ENCODE results near the gene ABCB6.
"Not testable (repeated sequence)": the region's sequence is repeated elsewhere in the genome, so short reads cannot be mapped to it uniquely, and the experiment has no call there.

Gene ABCB6

DNA sequence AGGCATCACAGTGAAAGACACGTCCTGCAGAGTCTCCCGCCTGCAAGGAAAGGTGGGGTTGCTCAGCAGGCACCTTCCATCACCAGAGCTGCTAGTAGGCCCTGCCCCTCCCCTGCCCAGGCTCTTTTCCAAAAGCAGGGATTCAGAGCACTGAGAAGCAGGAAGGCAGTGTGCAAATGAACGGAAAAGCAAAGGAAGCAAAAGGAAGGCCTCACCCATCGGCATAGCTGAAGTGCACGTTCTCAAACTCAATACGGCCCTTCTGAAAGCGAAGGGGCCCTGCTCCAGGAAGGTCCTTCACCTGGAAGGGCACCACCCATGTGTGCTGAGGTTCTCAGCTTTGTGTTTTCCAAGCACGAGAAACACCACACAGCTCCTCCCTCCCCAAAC, 5.7 kb downstream of the ABCB6 start:
- DNase-seq = no peak

DNA sequence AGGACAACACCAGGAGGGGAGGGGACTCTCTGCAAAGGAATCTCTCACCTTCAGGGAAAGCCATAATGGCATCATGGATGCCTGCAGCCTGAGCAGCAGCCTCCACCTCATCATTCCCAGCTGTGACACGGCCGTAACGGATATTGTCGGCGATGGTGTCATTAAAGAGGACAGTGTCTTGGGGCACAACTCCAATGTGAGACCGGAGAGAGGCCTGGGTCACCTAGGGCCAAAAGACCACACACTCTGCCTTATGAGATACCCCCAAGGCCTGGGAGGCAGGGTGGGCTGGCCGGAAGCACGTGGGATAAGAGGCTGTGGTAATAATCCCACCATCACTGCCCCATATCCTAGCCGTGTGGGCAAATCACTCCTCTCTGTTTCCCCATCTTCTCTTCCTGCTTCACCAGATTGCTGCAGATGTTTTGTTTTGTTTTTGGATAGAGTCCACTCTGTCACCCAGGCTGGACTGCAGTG, 7.8 kb downstream of the ABCB6 start:
- DNase-seq = no peak

DNA sequence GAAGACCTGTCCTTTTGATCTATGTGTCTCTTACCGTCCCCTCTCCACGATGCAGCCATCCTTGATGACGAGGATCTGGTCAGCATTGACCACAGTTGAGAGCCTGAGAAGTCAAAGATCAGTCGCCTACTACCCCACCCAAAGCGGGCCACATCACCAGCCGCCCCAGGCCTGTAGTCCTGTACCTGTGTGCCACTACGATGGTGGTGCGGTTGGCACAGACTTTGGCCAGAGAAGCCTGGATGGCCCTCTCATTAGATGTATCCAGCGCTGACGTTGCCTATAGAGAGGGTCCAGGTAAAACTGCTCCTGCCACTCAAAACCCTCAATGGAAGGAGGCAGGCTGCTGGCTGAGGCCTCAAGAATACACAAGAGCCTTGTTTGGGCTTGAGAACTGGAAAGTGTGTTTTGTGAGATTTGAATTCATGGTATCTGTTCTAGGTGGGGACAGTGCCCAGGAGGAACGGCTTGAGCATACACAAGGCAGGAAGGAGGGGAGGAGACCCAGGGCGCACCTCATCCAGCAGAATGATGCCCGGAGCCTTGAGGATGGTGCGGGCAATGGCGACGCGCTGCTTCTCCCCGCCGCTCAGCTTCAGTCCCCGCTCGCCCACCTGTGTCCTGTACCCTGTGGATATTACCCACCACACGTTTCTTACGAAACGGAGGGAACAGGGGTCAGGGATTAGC, 8.4 kb downstream of the ABCB6 start:
- no peak for DNase-seq

DNA sequence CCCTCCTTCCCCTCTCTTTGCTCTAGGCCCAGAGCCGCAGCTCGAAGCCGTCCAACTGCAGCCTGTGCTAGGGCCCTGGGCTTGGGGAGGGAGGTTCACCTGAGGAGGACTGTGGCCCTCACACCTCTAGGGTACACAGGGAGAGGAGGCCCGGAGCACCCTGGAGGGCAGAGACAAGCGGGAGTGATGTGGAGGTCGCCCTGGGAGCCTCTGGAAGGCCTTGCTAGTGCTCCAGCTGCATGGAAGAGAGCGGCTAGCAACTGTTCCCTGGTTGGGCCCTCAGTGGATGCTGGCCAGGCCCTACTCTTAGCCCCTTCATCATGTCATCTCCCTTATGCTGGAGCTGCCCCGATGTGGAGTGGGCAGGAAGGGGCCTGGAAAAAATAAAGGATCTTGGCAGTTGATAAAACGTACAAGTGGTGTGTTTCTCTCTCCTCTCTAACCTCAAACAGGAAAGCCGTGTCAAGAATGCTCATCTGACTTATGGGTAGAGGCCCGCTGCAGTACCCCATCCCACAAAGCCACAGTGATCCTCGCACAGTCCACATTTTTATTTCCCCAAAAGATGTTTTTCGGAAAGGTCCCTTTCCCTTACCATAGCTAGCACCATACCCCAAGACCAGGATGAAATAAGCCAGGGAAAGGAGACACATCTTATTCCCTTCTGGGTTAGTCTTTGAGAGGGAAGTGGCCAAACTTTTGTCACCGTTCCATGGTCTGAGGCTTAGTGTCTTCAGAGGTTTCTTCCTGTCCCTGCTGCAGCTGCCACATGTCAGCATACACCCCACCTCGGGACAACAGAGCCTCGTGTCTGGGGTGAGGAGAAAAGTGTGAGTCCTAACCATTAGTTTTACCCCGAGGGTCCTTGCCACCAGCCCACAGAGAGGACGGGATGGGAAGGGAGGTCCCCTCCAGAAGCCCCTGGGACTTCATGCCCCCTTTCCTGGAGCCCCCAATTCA, 9.2 kb downstream of the ABCB6 start:
- DNase-seq = no peak

DNA sequence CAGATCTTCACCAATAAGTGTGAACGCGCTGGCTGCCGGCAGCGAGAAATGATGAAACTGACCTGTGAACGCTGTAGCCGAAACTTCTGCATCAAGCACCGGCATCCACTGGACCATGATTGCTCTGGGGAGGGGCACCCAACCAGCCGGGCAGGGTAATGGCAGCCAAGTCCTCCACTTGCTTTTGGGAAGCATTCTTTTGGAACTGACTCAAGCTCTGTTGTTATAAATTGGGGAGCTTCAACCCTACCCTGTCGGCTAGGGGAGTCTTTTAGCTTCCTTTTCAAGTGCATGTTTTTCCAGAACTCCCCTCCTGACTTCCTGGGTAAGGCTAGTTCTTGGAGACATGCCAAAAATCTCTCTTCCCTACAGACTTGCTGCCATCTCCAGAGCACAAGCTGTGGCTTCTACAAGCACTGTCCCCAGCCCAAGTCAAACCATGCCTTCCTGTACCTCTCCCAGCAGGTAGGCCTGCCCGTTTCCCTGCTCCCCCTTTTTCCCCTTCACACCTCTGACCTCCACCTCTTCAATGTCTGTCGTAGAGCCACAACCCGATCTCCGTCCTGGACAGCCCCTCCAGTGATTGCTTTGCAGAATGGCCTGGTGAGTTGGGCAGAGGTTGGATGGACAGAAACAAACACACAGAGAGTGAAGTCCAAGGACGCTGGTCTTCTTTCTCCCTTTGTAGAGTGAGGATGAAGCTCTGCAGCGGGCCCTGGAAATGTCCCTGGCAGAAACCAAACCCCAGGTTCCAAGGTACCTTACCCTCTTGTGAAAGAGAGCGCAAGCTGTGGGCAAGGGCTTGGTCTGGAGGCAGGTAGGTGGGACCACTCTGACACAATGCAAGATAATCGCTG, 10.6 kb downstream of the ABCB6 start:
- DNase-seq = no peak

DNA sequence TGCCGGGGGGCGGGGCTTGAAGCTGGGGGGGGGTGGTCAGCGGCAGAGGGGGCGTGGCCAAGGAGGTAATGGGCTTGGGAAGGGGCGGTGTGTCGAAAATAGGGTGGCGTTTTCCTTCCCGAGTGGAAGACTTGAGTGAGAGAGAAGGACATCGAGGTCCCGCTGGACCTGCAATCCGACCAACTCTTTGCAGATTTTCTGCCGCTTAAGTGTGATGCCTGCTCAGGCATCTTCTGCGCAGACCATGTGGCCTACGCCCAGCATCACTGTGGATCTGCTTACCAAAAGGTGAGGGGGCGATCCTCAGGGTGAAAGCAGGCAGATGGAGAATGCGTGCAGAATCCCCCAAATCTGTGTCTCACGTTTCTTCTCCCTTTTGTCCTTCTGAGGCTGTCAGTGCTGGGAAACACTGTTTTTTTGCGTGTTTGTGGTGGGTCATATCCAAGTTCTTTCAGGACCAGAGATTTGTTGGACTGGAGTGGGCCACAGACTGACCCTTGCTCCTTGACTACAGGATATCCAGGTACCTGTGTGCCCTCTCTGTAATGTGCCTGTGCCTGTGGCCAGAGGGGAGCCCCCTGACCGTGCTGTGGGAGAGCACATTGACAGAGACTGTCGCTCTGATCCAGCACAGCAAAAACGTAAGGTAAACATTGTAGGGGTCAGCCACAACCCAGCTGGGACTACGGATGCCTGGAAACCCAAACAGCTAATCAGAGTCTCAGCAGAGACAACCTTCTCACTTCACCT, 11.4 kb downstream of the ABCB6 start:
- DNase-seq = no peak

DNA sequence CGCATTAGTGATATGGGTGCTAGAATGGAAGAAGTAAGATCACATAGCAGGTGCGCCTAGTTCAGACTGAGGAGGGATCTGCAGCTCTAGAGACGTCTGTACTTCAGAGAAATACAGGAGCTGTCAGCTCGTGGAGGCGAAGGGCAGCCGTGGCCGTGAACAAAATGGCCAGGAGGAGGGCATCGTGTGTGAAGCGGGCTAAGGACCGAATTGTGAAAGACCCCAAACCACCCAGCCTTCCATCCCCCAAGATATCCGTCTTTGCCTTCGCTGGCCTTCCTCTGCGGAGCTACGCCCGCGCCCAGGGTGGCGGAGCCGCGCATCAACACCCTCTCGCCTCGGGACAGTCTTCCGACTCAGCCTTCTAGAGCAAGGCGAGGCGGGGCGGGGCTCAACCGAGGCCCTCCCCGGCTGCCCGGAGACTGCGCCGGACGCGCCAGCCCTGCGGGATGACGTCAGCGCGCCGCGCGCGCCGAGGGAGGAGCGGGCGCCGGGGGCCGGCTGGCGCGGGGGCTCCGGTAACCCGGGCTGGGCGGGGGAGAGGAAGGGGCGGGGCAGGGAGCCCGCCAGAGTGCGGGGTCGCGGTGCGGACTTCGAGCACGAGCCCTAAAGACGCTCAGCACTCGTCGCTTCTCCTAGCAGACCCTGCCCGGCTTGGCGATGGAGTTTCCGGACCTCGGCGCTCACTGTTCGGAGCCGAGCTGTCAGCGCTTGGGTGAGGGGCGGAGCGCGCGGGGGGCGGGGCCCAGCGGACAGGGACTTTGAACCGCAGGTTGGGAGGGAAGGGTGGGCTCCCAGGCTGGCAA, 12.2 kb downstream of the ABCB6 start, which contains the start of gene ZFAND2B:
Gene ZFAND2B (plus strand): TSS at position 455 of the 806 bp plus-strand sequence. CDS start 206 bp downstream, at position 661.
- DNase-seq = peak; percentile 97

DNA sequence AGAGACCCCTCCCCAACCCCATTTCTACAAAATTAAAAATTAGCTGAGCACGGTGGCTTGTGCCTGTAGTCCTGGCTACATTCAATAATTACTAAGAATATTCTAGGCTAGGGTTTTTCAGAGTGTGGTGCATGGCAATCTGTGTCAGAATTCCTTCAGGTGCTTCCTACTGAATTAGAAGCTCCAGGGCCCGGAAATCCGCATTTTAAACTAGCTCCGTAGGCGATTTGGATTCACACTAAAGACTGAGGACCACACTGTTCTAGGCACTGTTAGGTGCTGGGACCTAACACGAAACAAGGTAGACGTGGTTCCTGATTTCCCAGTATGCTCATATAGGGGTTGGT, 12.8 kb downstream of the ABCB6 start:
- no peak for DNase-seq

DNA sequence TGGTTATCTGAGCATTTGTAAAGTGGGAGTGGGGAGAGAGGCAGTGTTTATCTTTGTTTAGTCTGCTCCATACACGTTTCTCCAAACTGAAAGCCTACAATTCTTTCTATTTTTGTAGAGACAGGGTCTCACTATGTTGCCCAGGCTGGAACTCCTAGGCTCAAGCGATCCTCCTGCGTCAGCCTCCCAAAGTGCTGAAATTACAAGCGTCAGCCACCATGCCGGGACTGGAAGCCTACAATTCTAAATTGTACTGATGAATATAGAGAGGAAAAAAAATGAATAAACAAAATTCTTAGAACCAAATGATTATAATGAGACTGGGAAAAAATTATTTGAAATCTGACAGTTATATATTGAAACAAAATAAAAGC, 13.6 kb downstream of the ABCB6 start:
- DNase-seq = no peak

DNA sequence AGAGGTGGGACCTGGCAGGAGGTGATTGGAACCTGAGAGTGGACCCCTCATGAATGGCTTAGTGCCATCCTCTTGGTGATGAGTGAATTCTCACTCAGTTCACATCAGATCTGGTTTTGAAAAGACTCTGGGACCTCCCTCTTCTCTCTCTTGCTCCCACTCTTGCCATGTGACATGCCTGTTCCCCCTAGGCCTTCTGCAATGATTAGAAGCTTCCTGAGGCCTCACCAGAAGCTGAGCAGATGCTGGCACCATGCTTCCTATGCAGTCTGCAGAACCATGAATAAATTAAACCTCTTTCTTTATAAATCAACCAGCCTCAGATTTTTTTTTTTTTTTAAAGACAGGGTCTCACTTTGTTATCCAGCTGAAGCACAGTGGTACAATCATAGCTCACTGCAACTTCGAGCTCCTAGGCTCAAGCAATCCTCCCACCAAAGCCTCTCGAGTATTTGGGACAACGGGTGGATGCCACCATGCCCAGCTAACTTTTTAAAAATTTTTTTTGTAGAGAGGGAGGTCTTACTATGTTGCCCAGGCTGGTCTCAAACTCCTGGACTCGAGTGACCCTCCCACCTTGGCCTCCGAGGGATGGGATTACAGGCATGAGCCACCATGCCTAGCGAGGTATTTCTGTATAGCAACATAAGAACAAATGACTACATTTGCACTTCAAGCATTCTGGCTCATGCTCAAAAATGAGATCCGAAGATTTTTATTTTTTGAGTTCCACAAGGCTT, 14.2 kb downstream of the ABCB6 start:
- DNase-seq = no peak

DNA sequence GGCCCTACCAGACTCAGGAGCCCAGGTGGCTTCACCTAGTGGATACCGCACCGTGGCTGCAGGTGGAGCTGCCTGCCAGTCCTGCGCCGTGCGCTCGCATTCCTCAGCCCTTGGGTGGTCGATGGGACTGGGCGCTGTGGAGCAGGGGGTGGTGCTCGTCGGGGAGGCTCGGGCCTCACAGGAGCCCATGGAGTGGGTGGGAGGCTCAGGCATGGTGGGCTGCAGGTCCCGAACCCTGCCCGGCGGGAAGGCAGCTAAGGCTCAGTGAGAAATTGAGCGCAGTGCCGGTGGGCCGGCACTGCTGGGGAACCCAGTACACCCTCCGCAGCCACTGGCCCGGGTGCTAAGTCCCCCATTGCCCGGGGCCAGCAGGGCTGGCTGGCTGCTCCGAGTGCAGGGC, 17.4 kb downstream of the ABCB6 start:
- DNase-seq = not testable (repeated sequence)

DNA sequence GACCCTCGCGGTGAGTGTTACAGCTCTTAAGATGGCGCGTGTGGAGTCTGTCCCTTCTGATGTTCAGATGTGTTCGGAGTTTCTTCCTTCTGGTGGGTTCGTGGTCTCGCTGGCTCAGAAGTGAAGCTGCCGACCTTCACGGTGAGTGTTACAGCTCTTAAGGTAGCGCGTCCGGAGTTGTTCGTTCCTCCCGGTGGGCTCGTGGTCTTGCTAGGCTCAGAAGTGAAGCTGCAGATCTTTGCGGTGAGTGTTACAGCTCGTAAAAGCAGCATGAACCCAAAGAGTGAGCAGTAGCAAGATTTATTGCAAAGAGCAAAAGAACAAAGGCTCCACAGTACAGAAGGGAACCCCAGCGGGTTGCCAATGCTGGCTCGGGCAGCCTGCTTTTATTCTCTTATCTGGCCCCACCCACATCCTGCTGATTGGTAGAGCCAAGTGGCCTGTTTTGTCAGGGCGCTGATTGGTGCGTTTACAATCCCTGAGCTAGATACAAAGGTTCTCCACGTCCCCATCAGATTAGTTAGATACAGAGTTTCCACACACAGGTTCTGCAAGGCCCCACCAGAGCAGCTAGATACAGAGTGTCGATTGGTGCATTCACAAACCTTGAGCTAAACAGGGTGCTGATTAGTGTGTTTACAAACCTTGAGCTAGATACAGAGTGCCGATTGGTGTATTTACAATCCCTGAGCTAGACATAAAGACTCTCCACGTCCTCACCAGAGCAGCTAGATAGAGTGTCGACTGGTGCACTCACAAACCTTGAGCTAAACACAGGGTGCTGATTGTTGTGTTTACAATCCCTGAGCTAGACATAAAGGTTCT, 18.0 kb downstream of the ABCB6 start:
- DNase-seq = not testable (repeated sequence)

DNA sequence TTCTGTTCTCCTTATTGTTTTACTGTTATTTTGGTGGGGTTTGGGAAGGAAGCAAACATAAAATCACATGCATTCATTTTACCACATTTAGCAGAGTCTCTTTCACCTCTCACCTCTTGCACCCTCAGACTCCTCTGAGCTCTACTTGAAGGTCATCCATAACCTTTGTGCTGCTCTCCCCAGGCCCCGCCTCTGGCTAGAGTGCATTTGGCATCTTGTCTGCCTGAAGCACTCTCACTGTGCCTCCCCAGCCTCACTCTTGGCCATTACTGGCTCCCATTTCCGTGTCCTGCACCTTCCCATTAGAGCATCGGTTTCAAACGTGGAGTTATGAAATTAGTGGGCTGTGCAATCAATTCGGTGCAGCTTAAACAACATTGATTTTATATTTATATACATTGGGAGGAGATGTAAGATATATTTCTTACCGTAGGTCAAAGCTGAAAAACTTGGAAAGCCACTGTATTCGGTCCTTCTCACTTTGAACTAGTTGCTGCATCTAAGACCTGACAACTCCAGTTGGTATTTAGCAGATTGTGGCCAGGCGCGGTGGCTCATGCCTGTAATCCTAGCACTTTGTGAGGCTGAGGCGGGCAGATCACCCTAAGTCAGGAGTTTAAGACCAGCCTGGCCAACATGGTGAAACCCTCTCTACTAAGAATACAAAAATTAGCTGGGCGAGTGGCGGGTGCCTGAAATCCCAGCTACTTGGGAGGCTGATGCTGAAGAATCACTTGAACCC, 19.1 kb downstream of the ABCB6 start:
- DNase-seq = no peak

DNA sequence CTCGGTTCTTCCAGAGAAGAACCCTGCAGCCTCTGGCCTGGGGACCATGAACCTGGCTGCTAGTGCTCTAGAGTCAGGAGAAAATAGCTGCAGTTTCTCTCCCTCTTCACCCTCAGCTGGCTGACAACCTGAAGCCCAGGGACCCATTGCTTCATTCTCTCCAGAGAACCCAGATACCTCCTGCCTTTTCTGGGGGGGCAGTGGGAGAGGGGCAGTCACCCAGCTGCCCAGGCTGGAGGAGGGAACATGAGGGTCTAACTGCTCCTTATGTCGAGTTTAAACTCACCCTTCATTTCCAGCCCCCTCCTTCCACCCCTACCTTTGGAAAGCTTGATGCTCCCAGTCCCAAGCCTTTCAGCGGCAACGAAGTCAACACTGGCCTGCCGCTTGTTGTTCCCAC, 19.8 kb downstream of the ABCB6 start:
- DNase-seq = no peak

DNA sequence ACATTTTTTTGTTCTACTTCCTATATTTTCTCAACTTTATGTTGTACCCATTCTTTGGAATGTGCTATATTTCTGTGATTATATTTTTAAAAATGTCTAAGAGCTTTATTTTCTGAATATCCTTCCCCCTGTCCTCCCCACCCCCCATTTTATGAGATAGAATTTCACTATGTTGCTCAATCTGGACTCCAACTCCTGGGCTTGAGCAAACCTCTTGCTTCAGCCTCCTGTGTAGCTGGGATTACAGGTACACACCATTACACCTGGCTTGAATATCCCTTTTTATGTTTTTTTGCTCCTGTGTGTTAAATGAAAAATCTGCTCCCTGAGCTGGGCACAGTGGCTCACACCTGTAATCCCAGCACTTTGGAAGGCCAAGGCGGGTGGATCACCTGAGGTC, 21.4 kb downstream of the ABCB6 start:
- DNase-seq = no peak

DNA sequence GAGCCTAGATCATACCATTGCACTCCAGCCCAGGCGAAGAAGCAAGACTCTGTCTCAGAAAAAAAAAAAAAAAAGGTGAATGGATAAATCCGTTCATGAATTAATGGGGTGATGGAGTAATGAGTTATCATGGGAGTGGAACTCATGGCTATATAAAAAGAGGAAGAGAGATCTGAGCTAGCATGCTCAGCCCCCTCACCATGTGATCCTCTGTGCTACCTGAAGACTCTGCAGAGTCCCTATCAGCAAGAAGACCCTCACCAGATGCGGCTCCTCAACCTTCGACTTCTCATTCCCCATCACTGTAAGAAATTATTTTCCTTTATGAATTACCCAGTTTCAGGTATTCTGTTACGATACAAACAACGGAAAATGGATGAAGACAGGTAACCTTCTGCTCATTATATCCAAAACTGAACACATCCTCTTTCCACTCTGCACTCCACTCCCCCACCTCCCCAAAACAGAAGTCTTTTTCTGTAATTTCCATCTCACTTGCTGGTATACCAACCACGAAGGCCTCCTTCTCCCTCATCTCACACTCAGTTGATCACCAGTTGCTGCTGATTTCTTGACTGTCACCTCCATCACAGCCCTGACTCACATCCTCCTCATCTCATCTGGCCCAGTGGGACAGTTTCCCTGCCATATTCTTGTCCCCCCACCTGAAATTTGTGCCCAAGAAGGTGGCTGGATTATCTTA, 31.9 kb downstream of the ABCB6 start:
- no peak for DNase-seq

DNA sequence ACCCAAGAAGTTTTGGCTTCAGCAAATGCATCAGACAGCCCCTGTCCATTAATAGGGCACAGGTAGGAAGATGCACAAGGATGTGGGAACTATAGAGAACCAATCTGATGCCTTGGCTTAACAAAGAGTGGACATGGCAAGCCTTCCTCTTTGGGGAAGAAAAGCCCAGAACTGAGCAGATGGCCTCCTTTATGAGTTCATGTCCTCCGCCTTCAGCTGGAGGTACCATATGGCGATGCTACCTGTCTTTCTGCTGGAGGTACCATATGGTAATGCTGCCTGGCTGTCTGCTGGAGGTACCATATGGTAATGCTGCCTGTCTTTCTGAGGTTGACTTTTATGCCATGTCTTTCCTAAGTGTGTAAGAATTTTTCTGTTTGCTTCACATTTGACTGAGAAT, 34.6 kb downstream of the ABCB6 start:
- DNase-seq = no peak

DNA sequence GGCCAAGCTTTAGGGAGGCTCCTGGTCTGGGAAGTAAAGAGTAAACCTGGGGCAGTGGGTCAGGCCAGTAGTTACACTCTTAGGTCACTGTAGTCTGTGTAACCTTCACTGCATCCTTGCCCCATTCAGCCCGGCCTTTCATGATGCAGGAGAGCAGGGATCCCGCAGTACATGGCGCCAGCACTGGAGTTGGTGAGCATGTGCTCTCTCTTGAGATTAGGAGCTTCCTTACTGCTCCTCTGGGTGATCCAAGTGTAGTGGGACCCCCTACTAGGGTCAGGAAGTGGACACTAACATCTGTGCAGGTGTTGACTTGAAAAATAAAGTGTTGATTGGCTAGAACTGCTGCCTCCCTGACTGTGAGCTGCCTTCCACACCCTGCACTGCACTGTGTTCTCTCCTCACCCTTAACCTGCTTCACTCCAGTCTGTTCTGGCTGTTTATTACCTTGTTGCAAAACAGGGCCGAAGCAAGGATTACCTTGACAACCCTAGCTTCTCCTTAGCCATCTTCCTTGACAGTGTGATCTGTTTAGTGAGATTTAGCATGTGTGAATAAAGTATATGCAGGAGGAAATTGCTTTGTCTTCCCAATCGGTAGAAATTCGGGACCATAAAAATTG, 35.5 kb downstream of the ABCB6 start:
- DNase-seq = no peak

All from suppressor macrophage treated with lipopolysaccharide for 4 hours (primary cell).